Measurements from ENCODE around the gene GBX2. TPM values are rescaled to one million over a fixed set of nuclear protein-coding genes. Genes with fewer than 3 reads are reported as not detected.

GBX2 gene
- total and polyA plus RNA-seq, 10 of the 15 experiments (the other 5 are each of a cell fraction or from before 2014, with no cell fraction given) = not detected

GRCh38 chr2:236193026-236193425 lies 24.8 kb upstream of the GBX2 start:
- ChIA-PET RAD21 (ENCODE audit: unreplicated experiment) (no interaction called here), CTCF (interaction anchor here (0.8 to 1.2 kb wide), 2 partner anchors 11 to 427 kb away, joined by 3 to 4 read pairs; no protein-coding TSS in a partner anchor), SMC1A (ENCODE audit: uncharacterized antibody, unreplicated experiment) (no interaction called here), POLR2A (no interaction called here)
- H2AFZ ChIP-seq (ENCODE audit: control insufficient read depth, low read depth, low read length) = no peak overlapping the region
- H3K4me3 ChIP-seq = no peak overlapping the region
- H3K9me3 ChIP-seq (replicated peaks; ENCODE audit: control insufficient read depth, insufficient read depth, low read length) = no peaks in the 10 kb centered on the region
- H3K27ac ChIP-seq (ENCODE audit: control insufficient read depth, insufficient read depth) = no peak overlapping the region
- no peaks in the 10 kb centered on the region for H4K20me1 ChIP-seq (ENCODE audit: control insufficient read depth, insufficient read depth)
- no peaks in the 10 kb centered on the region; a peak in 1 of 4 replicates for H3K27me3 ChIP-seq (replicated peaks in 1 of 2; ENCODE audit: control insufficient read depth in 2 of 2, insufficient read depth in 2 of 2, low read length in 1 of 2)
- in situ Hi-C loops (cut with MboI) = no loop called here
- WGBS (ENCODE audit: insufficient coverage, insufficient replicate concordance, low lambda C conversion rate, missing lambda C conversion rate) = 36% methylated on average over 10 of the region's 10 CpGs
- no peak overlapping the region for H3K9ac ChIP-seq (ENCODE audit: control insufficient read depth, insufficient read depth, low read length)
- DNase-seq (ENCODE audit: low read depth, low spot score) = no peak
- FAIRE-seq = no peak
- no peak for ATAC-seq
- H3K79me2 ChIP-seq (ENCODE audit: control insufficient read depth, insufficient read depth, low read length) = no peaks in the 10 kb centered on the region
- H3K4me2 ChIP-seq (ENCODE audit: control insufficient read depth, insufficient read depth) = no peak overlapping the region
- no peaks in the 10 kb centered on the region for H3K4me1 ChIP-seq (ENCODE audit: control insufficient read depth, insufficient read depth, low read length)
- no peaks in the 10 kb centered on the region for H3K36me3 ChIP-seq (ENCODE audit: control insufficient read depth in 2 of 2, insufficient read depth in 2 of 2, low read length in 1 of 2)
- intact Hi-C loops (cut with micrococcal nuclease; ENCODE audit: unreplicated experiment) = no loop called here
- no TSS peak for BruUV-seq (replicated peaks)
- TF ChIP-seq ZNF384 (IDR thresholded peaks at IDR 0.05; ENCODE audit: borderline replicate concordance, low read depth, low read length) (no peak), CREB1 (IDR thresholded peaks at IDR 0.05; ENCODE audit: low read depth) (no peak), SIN3A (IDR thresholded peaks at IDR 0.05; ENCODE audit: low read depth, low read length) (no peak), USF1 (IDR thresholded peaks at IDR 0.05; ENCODE audit: borderline replicate concordance, extremely low read length, insufficient read depth, low read depth, low read length) (no peak), IRF5 (IDR thresholded peaks at IDR 0.05; ENCODE audit: borderline replicate concordance) (no peak), CHD1 (IDR thresholded peaks at IDR 0.05; ENCODE audit: low read depth, low read length) (no peak), YBX1 (IDR thresholded peaks at IDR 0.05) (no peak), RCOR1 (conservative IDR thresholded peaks at IDR 0.05; ENCODE audit: low read depth, low read length) (no peak), RB1 (IDR thresholded peaks at IDR 0.05; ENCODE audit: borderline replicate concordance) (no peak), HSF1 (IDR thresholded peaks at IDR 0.05; ENCODE audit: low read depth, low read length) (no peak), KDM1A (IDR thresholded peaks at IDR 0.05; ENCODE audit: borderline replicate concordance) (no peak), SMAD1 (IDR thresholded peaks at IDR 0.05; ENCODE audit: low read depth, partially characterized antibody) (no peak), HDAC2 (IDR thresholded peaks at IDR 0.05) (no peak), MTA2 (IDR thresholded peaks at IDR 0.05; ENCODE audit: low read depth) (no peak), BACH1 (IDR thresholded peaks at IDR 0.05; ENCODE audit: borderline replicate concordance) (no peak), ETV6 (conservative IDR thresholded peaks at IDR 0.05 in 1 of 2, IDR thresholded peaks at IDR 0.05 in 1 of 2; ENCODE audit: borderline replicate concordance in 1 of 2, low read depth in 1 of 2) (no peak), ZNF687 (IDR thresholded peaks at IDR 0.05) (no peak), SREBF2 (IDR thresholded peaks at IDR 0.05; ENCODE audit: low read length) (no peak)

Measured in GM12878 (cell line).